Glutamatergic neuron (in vitro differentiated cells): ENCODE measurements around the gene OR2V1. TPM values are rescaled to one million over a fixed set of nuclear protein-coding genes. Genes with fewer than 3 reads are reported as not detected.

Experiments used
- DNase-seq: peaks from one replicate; pipeline ENCODE4 v3.0.0; 2022
- H3K27ac Mint-ChIP-seq: one replicate; pipeline ENCODE4 v1.8.0; 2020; ENCODE audit warnings: mild to moderate bottlenecking, mixed read lengths, inconsistent platforms; ENCODE audit not compliant: unreplicated experiment
- H3K27me3 Mint-ChIP-seq: one replicate; pipeline ENCODE4 v1.8.0; 2020; ENCODE audit warnings: mild to moderate bottlenecking, moderate library complexity, mixed read lengths, inconsistent platforms; ENCODE audit not compliant: unreplicated experiment
- H3K36me3 Mint-ChIP-seq: one replicate; pipeline ENCODE4 v1.8.0; 2020; ENCODE audit warnings: mild to moderate bottlenecking, mixed read lengths, inconsistent platforms; ENCODE audit not compliant: unreplicated experiment
- H3K4me1 Mint-ChIP-seq: one replicate; pipeline ENCODE4 v1.8.0; 2020; ENCODE audit warnings: mild to moderate bottlenecking, low read depth, mixed read lengths, inconsistent platforms; ENCODE audit not compliant: unreplicated experiment
- H3K4me3 Mint-ChIP-seq: one replicate; pipeline ENCODE4 v1.8.0; 2020; ENCODE audit warnings: mild to moderate bottlenecking, mixed read lengths, inconsistent platforms; ENCODE audit not compliant: unreplicated experiment
- H3K9me3 Mint-ChIP-seq: one replicate; pipeline ENCODE4 v1.8.0; 2020; ENCODE audit warnings: mild to moderate bottlenecking, moderate library complexity, mixed read lengths, inconsistent platforms; ENCODE audit not compliant: unreplicated experiment
- CTCF ChIP-seq: fragments of 200-600 bp; sonication (generic); IDR thresholded peaks from one replicate; pipeline ENCODE4 v1.5.0; 2021; ENCODE audit not compliant: partially characterized antibody, unreplicated experiment
- total RNA-seq: library from RNA; stranded (reverse); fragmentation: NEBNext Ultra II Directional; extraction: Animal tissue kit (Norgen Biotek cat#: 25700); gene quantifications from one replicate; pipeline ENCODE4 v1.2.1, GENCODE V29; 2021; ENCODE audit not compliant: unreplicated experiment

The OR2V1 gene
- total RNA-seq, 1 donor from 2014 or later = not detected

GRCh38 chr5:181167814-181168488 lies 37.0 kb upstream of the OR2V1 start:
- DNase-seq = peak; percentile 83
- Mint-ChIP-seq H3K27me3 (peaks cover 20% of the 10 kb centered on the region), H3K9me3 (peaks cover 18% of the 10 kb centered on the region), H3K27ac (no peak overlapping the region), H3K36me3 (peaks cover 4% of the 10 kb centered on the region), H3K4me3 (peak overlapping the region; percentile 30), H3K4me1 (peaks cover 9% of the 10 kb centered on the region)
- peak; percentile 79 for TF ChIP-seq CTCF

DNA sequence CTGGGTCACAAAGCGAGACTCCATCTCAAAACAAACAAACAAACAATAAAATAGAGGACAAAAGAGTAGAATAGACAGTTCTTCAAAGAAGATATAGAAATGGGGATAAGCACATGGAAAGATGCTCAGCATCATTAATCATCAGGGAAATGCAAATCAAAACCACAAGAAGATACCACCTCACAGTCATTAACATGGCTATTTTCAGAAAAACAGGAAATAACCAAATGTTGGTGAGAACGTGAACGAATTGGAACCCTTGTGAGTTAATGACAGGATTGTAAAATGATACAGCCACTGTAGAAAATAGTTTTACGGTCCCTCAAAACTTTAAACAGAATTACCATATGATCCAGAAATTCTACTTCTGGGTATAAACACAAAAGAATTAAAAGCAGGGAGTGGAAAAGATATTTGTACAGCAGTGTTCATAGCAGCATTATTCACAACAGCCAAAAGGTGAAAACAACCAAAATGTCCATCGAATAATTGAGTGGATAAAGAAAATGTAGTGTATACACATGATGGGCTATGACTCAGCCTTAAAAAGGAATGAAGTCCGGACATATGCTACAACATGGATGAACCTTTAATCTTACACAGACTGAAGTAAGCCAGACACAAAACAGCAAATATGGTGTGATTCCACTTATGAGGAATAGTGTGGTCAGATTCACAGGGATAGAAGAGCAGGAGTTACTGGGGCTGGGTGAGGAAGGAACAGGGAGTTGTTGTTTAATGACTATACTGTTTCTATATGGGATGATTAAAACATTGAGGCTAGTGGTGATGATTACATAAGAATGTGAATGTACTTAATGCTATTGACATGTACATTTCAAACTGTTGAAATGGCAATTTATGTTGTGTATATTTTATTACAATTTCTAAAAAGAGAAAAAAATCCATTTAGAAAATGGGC lies 36.1 kb upstream of the OR2V1 start:
- H3K4me3 Mint-ChIP-seq = peak overlapping the region; percentile 18
- DNase-seq = no peak
- peaks cover 23% of the 10 kb centered on the region for H3K27me3 Mint-ChIP-seq

DNA sequence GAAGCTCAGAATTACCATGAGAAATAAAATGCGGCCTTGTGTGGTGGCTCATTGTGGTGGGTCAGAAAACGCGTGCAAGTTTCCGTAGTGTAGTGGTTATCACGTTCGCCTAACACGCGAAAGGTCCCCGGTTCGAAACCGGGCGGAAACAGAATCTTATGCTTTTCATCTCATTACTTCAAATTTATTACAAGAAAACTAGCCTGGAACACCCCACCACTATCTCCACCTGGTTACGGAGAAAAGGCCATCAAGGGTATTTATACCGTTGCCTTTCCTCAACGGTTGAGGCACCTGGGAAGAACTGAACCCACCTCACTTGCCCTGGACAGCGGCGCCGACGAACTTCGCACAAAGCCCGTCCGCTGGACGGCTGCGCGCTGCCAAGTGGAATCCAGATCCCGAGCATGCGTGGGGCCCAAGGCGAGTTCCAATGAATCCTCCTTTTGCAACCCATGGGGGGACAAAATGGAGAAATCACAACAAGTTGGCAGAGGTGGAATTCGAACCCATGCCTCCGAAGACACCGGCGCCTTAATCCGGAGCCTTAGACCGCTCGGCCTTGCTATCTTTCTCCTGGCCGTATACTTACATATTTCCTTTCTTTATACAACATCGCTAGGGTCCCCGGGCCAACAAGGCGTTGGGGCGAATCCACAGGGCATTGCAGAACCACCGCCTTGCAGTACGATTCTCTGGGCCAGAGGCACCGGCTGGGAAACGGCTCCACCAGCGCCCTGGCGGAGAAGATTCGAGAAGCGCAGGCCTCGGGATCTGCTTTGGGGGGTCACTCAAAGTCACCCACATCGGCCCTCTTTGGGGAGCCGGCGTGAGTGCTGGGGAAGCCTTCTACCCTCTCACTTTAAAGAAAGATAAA lies 33.3 kb upstream of the OR2V1 start:
- TF ChIP-seq CTCF = no peak
- peaks cover 18% of the 10 kb centered on the region for H3K27me3 Mint-ChIP-seq
- peak overlapping the region; percentile 90 for H3K4me3 Mint-ChIP-seq
- H3K4me1 Mint-ChIP-seq = peaks cover 8% of the 10 kb centered on the region
- H3K9me3 Mint-ChIP-seq = peaks cover 13% of the 10 kb centered on the region
- peak overlapping the region; percentile 87 for H3K27ac Mint-ChIP-seq
- DNase-seq = no peak
- no peaks in the 10 kb centered on the region for H3K36me3 Mint-ChIP-seq

More for the DNA sequence above, 36.1 kb upstream of the OR2V1 start:
- peaks cover 9% of the 10 kb centered on the region for H3K4me1 Mint-ChIP-seq
- peaks cover 4% of the 10 kb centered on the region for H3K36me3 Mint-ChIP-seq
- no peak overlapping the region for H3K27ac Mint-ChIP-seq
- no peak for TF ChIP-seq CTCF
- H3K9me3 Mint-ChIP-seq = peaks cover 18% of the 10 kb centered on the region

DNA sequence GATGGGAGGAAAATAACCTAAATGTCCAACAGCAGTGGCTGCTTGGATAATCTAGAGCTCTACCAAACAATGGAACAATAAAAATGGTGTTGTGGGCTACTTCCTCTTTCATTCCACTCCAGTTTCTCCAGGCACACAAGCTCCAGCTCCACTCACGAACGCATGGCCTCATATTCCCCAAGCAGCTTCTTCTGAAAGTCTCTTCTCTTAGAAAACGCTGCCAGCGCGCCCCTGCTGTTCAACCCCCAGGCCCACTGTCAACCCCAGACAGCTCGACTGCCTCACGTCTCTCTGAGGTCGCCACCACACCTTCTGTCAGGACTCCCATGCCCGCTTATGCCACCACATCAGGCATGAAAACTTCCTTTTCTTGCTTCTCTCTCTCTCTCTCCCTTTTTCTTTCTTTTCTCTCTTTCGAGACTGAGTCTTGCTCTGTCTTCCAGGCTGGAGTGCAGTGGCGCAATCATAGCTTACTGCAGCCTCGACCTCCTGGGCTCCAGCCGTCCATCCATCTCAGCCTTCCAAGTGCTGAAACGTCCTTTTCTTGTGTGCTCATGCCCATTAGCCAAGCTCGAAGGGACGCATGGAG lies 32.6 kb upstream of the OR2V1 start:
- H3K27ac Mint-ChIP-seq = peak overlapping the region; percentile 87
- peaks cover 11% of the 10 kb centered on the region for H3K9me3 Mint-ChIP-seq
- peak overlapping the region; percentile 90 for H3K4me3 Mint-ChIP-seq
- peaks cover 19% of the 10 kb centered on the region for H3K27me3 Mint-ChIP-seq
- H3K4me1 Mint-ChIP-seq = peaks cover 8% of the 10 kb centered on the region
- no peaks in the 10 kb centered on the region for H3K36me3 Mint-ChIP-seq
- no peak for DNase-seq
- no peak for TF ChIP-seq CTCF
